Mesenchymal stem cell (in vitro differentiated cells and primary cell): ENCODE measurements around the gene GDPD2.

ENCODE experiments used
- DNase-seq: peaks from one replicate; pipeline ENCODE4 v3.0.0-alpha.2; 2013
- H2AFZ ChIP-seq: one replicate; pipeline ENCODE4 v1.6.1; 2013; ENCODE audit warnings: low read depth, mild to moderate bottlenecking, control low read depth, inconsistent platforms, low read length, moderate library complexity
- H2AK5ac ChIP-seq: 2 replicates; pipeline ENCODE4 v1.6.1; 2013; ENCODE audit warnings: low read length, moderate library complexity, mild to moderate bottlenecking, inconsistent platforms; ENCODE audit not compliant: severe bottlenecking
- H2BK120ac ChIP-seq: one replicate; pipeline ENCODE4 v1.6.1; 2013; ENCODE audit warnings: low read depth, mild to moderate bottlenecking, inconsistent platforms, low read length, moderate library complexity
- H2BK12ac ChIP-seq, 2 experiments: one replicate each; pipeline ENCODE4 v1.6.1; 2013; ENCODE audit warnings: inconsistent platforms in 2 of 2, low read length in 2 of 2, mild to moderate bottlenecking in 2 of 2, moderate library complexity in 2 of 2, control low read depth in 1 of 2
- H2BK15ac ChIP-seq: one replicate; pipeline ENCODE4 v1.6.1; 2013; ENCODE audit warnings: mild to moderate bottlenecking, low read depth, inconsistent platforms; ENCODE audit not compliant: poor library complexity, severe bottlenecking
- H2BK5ac ChIP-seq: 2 replicates; pipeline ENCODE4 v1.6.1; 2013; ENCODE audit warnings: low read depth, mild to moderate bottlenecking, low read length, control low read depth, inconsistent platforms; ENCODE audit not compliant: poor library complexity, severe bottlenecking
- H3K14ac ChIP-seq, 2 experiments: one replicate each; pipeline ENCODE4 v1.6.1; 2013; ENCODE audit warnings: inconsistent platforms in 2 of 2, low read length in 2 of 2, control low read depth in 1 of 2, mild to moderate bottlenecking in 1 of 2, moderate library complexity in 1 of 2
- H3K18ac ChIP-seq, 2 experiments: one replicate each; pipeline ENCODE4 v1.6.1; 2013; ENCODE audit warnings: inconsistent platforms in 2 of 2, low read length in 2 of 2, control low read depth in 1 of 2, low read depth in 1 of 2, mild to moderate bottlenecking in 1 of 2
- H3K23ac ChIP-seq, 2 experiments: one replicate each; pipeline ENCODE4 v1.6.1; 2013; ENCODE audit warnings: inconsistent platforms in 2 of 2, low read length in 2 of 2, mild to moderate bottlenecking in 2 of 2, moderate library complexity in 2 of 2, control low read depth in 1 of 2
- H3K27ac ChIP-seq: 2 replicates; pipeline ENCODE4 v1.5.1; 2013; ENCODE audit warnings: mild to moderate bottlenecking, moderate library complexity, low read length, control low read depth, inconsistent platforms; ENCODE audit not compliant: poor library complexity, severe bottlenecking
- H3K27me3 ChIP-seq, 2 experiments: 2 replicates each; pipeline versions ENCODE4 v1.6.1 to v1.7.0; 2013; ENCODE audit warnings: low read length in 2 of 2, mild to moderate bottlenecking in 2 of 2, moderate library complexity in 2 of 2, control low read depth in 1 of 2, inconsistent platforms in 1 of 2; ENCODE audit not compliant: control insufficient read depth in 1 of 2, insufficient read depth in 1 of 2
- H3K36me3 ChIP-seq, 2 experiments: 2 replicates each; pipeline versions ENCODE4 v1.6.1 to v1.7.0; 2013; ENCODE audit warnings: low read length in 2 of 2, control low read depth in 1 of 2, inconsistent platforms in 1 of 2, low read depth in 1 of 2, mild to moderate bottlenecking in 1 of 2; ENCODE audit not compliant: insufficient read depth in 2 of 2, control insufficient read depth in 1 of 2
- H3K4ac ChIP-seq, 2 experiments: one replicate each; pipeline ENCODE4 v1.6.1; 2013; ENCODE audit warnings: inconsistent platforms in 2 of 2, low read length in 2 of 2, mild to moderate bottlenecking in 2 of 2, moderate library complexity in 2 of 2, control low read depth in 1 of 2, low read depth in 1 of 2
- H3K4me1 ChIP-seq: 2 replicates; pipeline ENCODE4 v1.6.1; 2013; ENCODE audit warnings: low read depth, low read length, control low read depth; ENCODE audit not compliant: control insufficient read depth, insufficient read depth
- H3K4me2 ChIP-seq: 2 replicates; pipeline ENCODE4 v1.6.1; 2013; ENCODE audit warnings: low read length, mild to moderate bottlenecking, inconsistent platforms; ENCODE audit not compliant: poor library complexity, severe bottlenecking
- H3K4me3 ChIP-seq, 2 experiments: 2 replicates each; pipeline versions ENCODE4 v1.5.1 to v1.7.0; 2013; ENCODE audit warnings: low read length in 2 of 2, mild to moderate bottlenecking in 2 of 2, control low read depth in 1 of 2, low read depth in 1 of 2; ENCODE audit not compliant: insufficient read depth in 1 of 2
- H3K79me1 ChIP-seq: replicated peaks from 2 replicates; pipeline ENCODE4 v1.6.1; 2013; ENCODE audit warnings: mild to moderate bottlenecking, control low read depth, low read length, inconsistent platforms; ENCODE audit not compliant: poor library complexity, severe bottlenecking
- H3K9ac ChIP-seq: 2 replicates; pipeline ENCODE4 v1.7.0; 2013; ENCODE audit warnings: mild to moderate bottlenecking, low read length, moderate library complexity
- H3K9me3 ChIP-seq: 2 replicates; pipeline ENCODE4 v1.7.0; 2013; ENCODE audit warnings: mild to moderate bottlenecking, low read length; ENCODE audit not compliant: control insufficient read depth
- H4K8ac ChIP-seq: one replicate; pipeline ENCODE4 v1.6.1; 2013; ENCODE audit warnings: inconsistent platforms, mild to moderate bottlenecking, low read length, moderate library complexity
- H4K91ac ChIP-seq: one replicate; pipeline ENCODE4 v1.6.1; 2013; ENCODE audit warnings: mild to moderate bottlenecking, low read length, inconsistent platforms
- WGBS: methylation state at CpG from one replicate; pipeline ENCODE4 v1.1.7; 2013; ENCODE audit warnings: mixed read lengths; 5-methylcytosine and 5-hydroxymethylcytosine counted together

Gene GDPD2

GRCh38 chrX:70434352-70434866 is 11.3 kb downstream of the GDPD2 start:
- Histone ChIP-seq H2BK5ac (no peak overlapping the region), H3K4me3 (peak overlapping the region; percentile 76 to 93), H3K14ac (peak overlapping the region in 1 of 2 experiments; percentile 60), H2BK15ac (no peak overlapping the region), H4K91ac (no peak overlapping the region), H3K9ac (peak overlapping the region; percentile 90), H3K27ac (no peak overlapping the region), H3K27me3 (peaks cover 0 to 35% of the 10 kb centered on the region in 2 experiments), H4K8ac (peak overlapping the region; percentile 69), H3K4me1 (peaks cover 7% of the 10 kb centered on the region), H2BK120ac (no peak overlapping the region), H3K4ac (peak overlapping the region in 1 of 2 experiments; percentile 49), H3K4me2 (peak overlapping the region; percentile 74), H2AK5ac (no peak overlapping the region), H2AFZ (peak overlapping the region; percentile 95), H3K36me3 (no peaks in the 10 kb centered on the region), H3K23ac (peak overlapping the region in 1 of 2 experiments; percentile 23), H3K18ac (peak overlapping the region; percentile 21 to 90), H2BK12ac (no peak overlapping the region), H3K9me3 (no peaks in the 10 kb centered on the region), H3K79me1 (no peaks in the 10 kb centered on the region)
- under 1% methylated on average over 34 of the region's 45 CpGs for WGBS
- DNase-seq = peak; percentile 82

GRCh38 chrX:70434914-70435586 is 11.9 kb downstream of the GDPD2 start:
- H2BK120ac ChIP-seq = peak overlapping the region; percentile 27
- H3K9ac ChIP-seq = peak overlapping the region; percentile 86
- H2BK12ac ChIP-seq = peak overlapping the region in 1 of 2 experiments; percentile 18
- DNase-seq = peak; percentile 75
- H3K27me3 ChIP-seq = peaks cover 0 to 34% of the 10 kb centered on the region in 2 experiments
- H3K36me3 ChIP-seq = no peaks in the 10 kb centered on the region
- no peaks in the 10 kb centered on the region for H3K9me3 ChIP-seq
- H3K79me1 ChIP-seq = no peaks in the 10 kb centered on the region
- H3K18ac ChIP-seq = peak overlapping the region; percentile 11 to 78
- H4K8ac ChIP-seq = peak overlapping the region; percentile 19
- H3K4me2 ChIP-seq = peak overlapping the region; percentile 74
- H3K14ac ChIP-seq = peak overlapping the region in 1 of 2 experiments; percentile 60
- H3K4me1 ChIP-seq = peaks cover 7% of the 10 kb centered on the region
- H4K91ac ChIP-seq = no peak overlapping the region
- peak overlapping the region; percentile 33 for H2BK15ac ChIP-seq
- no peak overlapping the region for H3K27ac ChIP-seq
- peak overlapping the region in 1 of 2 experiments; percentile 49 for H3K4ac ChIP-seq
- WGBS = 6% methylated on average over 17 of the region's 17 CpGs
- H2AFZ ChIP-seq = no peak overlapping the region
- H3K23ac ChIP-seq = peak overlapping the region in 1 of 2 experiments; percentile 23
- H2AK5ac ChIP-seq = no peak overlapping the region
- no peak overlapping the region for H2BK5ac ChIP-seq
- peak overlapping the region; percentile 76 to 93 for H3K4me3 ChIP-seq

GRCh38 chrX:70436343-70436742 is 13.2 kb downstream of the GDPD2 start:
- H2BK120ac ChIP-seq = no peak overlapping the region
- no peak overlapping the region for H3K4ac ChIP-seq
- peak; percentile 8 for DNase-seq
- H2AK5ac ChIP-seq = no peak overlapping the region
- H3K14ac ChIP-seq = no peak overlapping the region
- no peak overlapping the region for H3K23ac ChIP-seq
- H3K4me3 ChIP-seq = no peak overlapping the region
- peaks cover 3 to 37% of the 10 kb centered on the region in 2 experiments for H3K27me3 ChIP-seq
- H3K4me2 ChIP-seq = no peak overlapping the region
- no peak overlapping the region for H4K91ac ChIP-seq
- H3K9me3 ChIP-seq = no peaks in the 10 kb centered on the region
- H3K27ac ChIP-seq = no peak overlapping the region
- H2BK15ac ChIP-seq = no peak overlapping the region
- H3K36me3 ChIP-seq = no peaks in the 10 kb centered on the region
- H2BK12ac ChIP-seq = no peak overlapping the region
- no peak overlapping the region for H4K8ac ChIP-seq
- H2BK5ac ChIP-seq = no peak overlapping the region
- no peak overlapping the region for H2AFZ ChIP-seq
- H3K79me1 ChIP-seq = no peaks in the 10 kb centered on the region
- H3K4me1 ChIP-seq = peaks cover 7% of the 10 kb centered on the region
- H3K18ac ChIP-seq = no peak overlapping the region
- 37% methylated on average over 16 of the region's 16 CpGs for WGBS
- no peak overlapping the region for H3K9ac ChIP-seq

GRCh38 chrX:70437011-70437410 is 13.9 kb downstream of the GDPD2 start:
- H3K4ac ChIP-seq = no peak overlapping the region
- H2AK5ac ChIP-seq = no peak overlapping the region
- peaks cover 3 to 41% of the 10 kb centered on the region in 2 experiments for H3K27me3 ChIP-seq
- no peak overlapping the region for H3K18ac ChIP-seq
- no peak overlapping the region for H3K4me2 ChIP-seq
- no peak overlapping the region for H4K91ac ChIP-seq
- no peak for DNase-seq
- no peak overlapping the region for H3K4me3 ChIP-seq
- H2BK12ac ChIP-seq = no peak overlapping the region
- no peak overlapping the region for H3K23ac ChIP-seq
- no peak overlapping the region for H2BK15ac ChIP-seq
- H3K9me3 ChIP-seq = no peaks in the 10 kb centered on the region
- H4K8ac ChIP-seq = no peak overlapping the region
- H3K14ac ChIP-seq = no peak overlapping the region
- no peaks in the 10 kb centered on the region for H3K79me1 ChIP-seq
- no peak overlapping the region for H2AFZ ChIP-seq
- peaks cover 7% of the 10 kb centered on the region for H3K4me1 ChIP-seq
- no peak overlapping the region for H2BK5ac ChIP-seq
- H3K36me3 ChIP-seq = no peaks in the 10 kb centered on the region
- no peak overlapping the region for H3K9ac ChIP-seq
- WGBS = 70% methylated on average over 2 of the region's 2 CpGs
- H3K27ac ChIP-seq = no peak overlapping the region
- no peak overlapping the region for H2BK120ac ChIP-seq
